Cardiac fibroblast (primary cell): Measurements from ENCODE around the gene RUVBL1.

Source experiments
- DNase-seq, 2 donors: peaks; one replicate each; pipeline versions ENCODE4 v3.0.0 to v3.0.0-alpha.2; 2010; ENCODE audit warnings: low read depth in 2 of 2
- H3K4me3 ChIP-seq, 2 donors: replicated peaks in 1 of 2; 1 replicate in 1 of 2; 2 replicates in 1 of 2; pipeline ENCODE4 v1.5.1; 2011; ENCODE audit warnings: low read depth in 2 of 2, low read length in 2 of 2, mild to moderate bottlenecking in 2 of 2, moderate library complexity in 1 of 2
- CTCF ChIP-seq: IDR thresholded peaks from one replicate; pipeline ENCODE4 v1.5.1; 2011; ENCODE audit warnings: low read depth, mild to moderate bottlenecking, low read length, inconsistent platforms

Gene RUVBL1

DNA sequence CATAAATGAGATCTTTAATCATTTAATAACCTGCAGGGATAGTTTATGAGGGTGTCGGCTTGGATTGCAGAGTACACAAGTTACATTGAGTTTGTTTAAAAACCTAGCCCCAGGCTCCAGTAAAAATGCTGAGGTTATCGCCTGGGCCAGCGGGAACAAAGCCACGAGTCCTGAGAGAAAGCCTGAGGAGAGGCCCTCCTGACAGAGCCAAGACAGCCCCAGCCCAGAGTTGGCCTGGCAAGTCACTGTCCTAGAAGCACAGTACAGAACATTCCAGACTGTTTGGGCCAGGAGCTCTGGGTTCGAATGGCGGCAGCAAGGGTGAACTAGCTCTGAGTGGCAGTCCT lies 39.0 kb downstream of the RUVBL1 start:
- no peak overlapping the region for H3K4me3 ChIP-seq
- TF ChIP-seq CTCF = no peak
- DNase-seq = no peak

- no peak for TF ChIP-seq CTCF
- H3K4me3 ChIP-seq = no peak overlapping the region
- peak; percentile 38 to 40 for DNase-seq
Measured at GRCh38 chr3:128083980-128084674, 39.5 kb downstream of the RUVBL1 start.

DNA sequence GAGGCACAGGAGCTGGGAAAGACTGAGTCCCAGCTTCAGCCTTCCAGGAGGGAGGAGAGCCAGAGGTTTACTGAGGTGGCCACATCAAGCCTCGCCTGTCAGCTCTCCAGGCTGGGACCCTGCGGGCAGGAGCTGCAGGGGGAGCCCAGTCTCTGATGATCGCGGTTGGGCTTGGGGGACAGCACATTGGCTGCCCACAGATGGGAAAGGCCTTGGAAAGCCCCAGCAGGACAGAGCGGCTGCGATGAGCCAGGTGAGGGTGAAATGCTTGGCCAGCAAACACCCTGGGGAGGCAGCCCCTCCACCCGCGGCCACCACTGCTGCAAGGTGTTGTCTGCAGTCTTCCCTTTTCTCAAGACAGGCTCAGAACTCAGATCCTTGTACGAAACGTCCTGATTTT lies 40.2 kb downstream of the RUVBL1 start:
- TF ChIP-seq CTCF = no peak
- H3K4me3 ChIP-seq = no peak overlapping the region
- no peak for DNase-seq

DNA sequence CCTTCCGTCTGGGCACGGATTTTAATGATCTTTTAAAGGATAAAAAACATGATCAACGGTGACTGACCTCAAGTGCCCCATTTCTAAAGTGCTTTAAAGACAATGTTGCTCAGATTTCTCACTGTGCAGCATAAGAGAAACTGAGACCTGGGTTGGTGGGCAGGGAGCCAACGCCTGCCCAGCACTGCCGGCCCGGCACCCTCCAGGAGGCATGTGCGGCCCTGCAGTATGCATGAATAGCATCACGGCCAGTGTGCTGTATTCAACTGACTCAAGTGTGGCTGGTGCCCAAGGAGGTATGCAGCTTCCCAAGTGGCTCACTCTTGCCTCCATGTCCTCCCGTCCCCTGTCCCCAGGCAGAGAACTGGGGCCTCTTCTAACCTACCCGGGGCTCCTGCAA lies 41.1 kb downstream of the RUVBL1 start:
- no peak for DNase-seq
- H3K4me3 ChIP-seq = no peak overlapping the region
- TF ChIP-seq CTCF = no peak

- DNase-seq = peak in 1 of 2 donors; percentile 81
- TF ChIP-seq CTCF = peak; percentile 14
- H3K4me3 ChIP-seq = no peak overlapping the region
Measured at GRCh38 chr3:128081846-128082245, 41.8 kb downstream of the RUVBL1 start.

- H3K4me3 ChIP-seq = no peak overlapping the region
- no peak for TF ChIP-seq CTCF
- no peak for DNase-seq
Measured at GRCh38 chr3:128081226-128081625, 42.4 kb downstream of the RUVBL1 start.
